Hematopoietic multipotent progenitor cell (in vitro differentiated cells): Measurements from ENCODE around the gene ZBTB39. TPM values are rescaled to one million over a fixed set of nuclear protein-coding genes. Genes with fewer than 3 reads are reported as not detected.
"Not testable (repeated sequence)": the region's sequence is repeated elsewhere in the genome, so short reads cannot be mapped to it uniquely, and the experiment has no call there.

Experiments used
- DNase-seq, 3 donors: peaks; one replicate each; pipeline ENCODE4 v3.0.0-alpha.2; 2011 to 2015; ENCODE audit warnings: low read depth in 2 of 3, low spot score in 2 of 3
- total RNA-seq: library from RNA; depleted of rRNA; stranded (reverse); fragments of >200 nt; gene quantifications from one replicate; pipeline ENCODE4 v1.2.3, GENCODE V29; 2012

ZBTB39 gene
- total RNA-seq, 1 donor = 9.4 TPM

GRCh38 chr12:57004651-57005050 is 1.7 kb downstream of the ZBTB39 start:
- no peak for DNase-seq

- DNase-seq = no peak
Measured at GRCh38 chr12:57003395-57003794, 3.0 kb downstream of the ZBTB39 start.

GRCh38 chr12:57001448-57001906 is 4.9 kb downstream of the ZBTB39 start:
- peak; percentile 53 to 86 (median 75) for DNase-seq

- DNase-seq = no peak
Measured at GRCh38 chr12:57000393-57000792, 6.0 kb downstream of the ZBTB39 start.

GRCh38 chr12:56999456-56999855 is 6.9 kb downstream of the ZBTB39 start:
- DNase-seq = no peak

GRCh38 chr12:56998981-56999380 is 7.4 kb downstream of the ZBTB39 start:
- DNase-seq = no peak

GRCh38 chr12:56998316-56998715 is 8.0 kb downstream of the ZBTB39 start:
- DNase-seq = no peak

GRCh38 chr12:56996793-56997545 is 9.4 kb downstream of the ZBTB39 start:
- no peak for DNase-seq

GRCh38 chr12:56995930-56996496 is 10.3 kb downstream of the ZBTB39 start:
- DNase-seq = no peak

GRCh38 chr12:56995201-56995929 is 11.0 kb downstream of the ZBTB39 start:
- DNase-seq = no peak

GRCh38 chr12:56994231-56994746 is 12.1 kb downstream of the ZBTB39 start:
- DNase-seq = no peak

GRCh38 chr12:56993346-56993745 is 13.0 kb downstream of the ZBTB39 start:
- no peak for DNase-seq

- peak in 2 of 3 donors; percentile 28 to 35 for DNase-seq
Measured at GRCh38 chr12:56991319-56992246, 14.8 kb downstream of the ZBTB39 start.

- DNase-seq = no peak
Measured at GRCh38 chr12:56990648-56991318, 15.6 kb downstream of the ZBTB39 start.

GRCh38 chr12:56989861-56990610 is 16.3 kb downstream of the ZBTB39 start:
- no peak for DNase-seq

- peak in 2 of 3 donors; percentile 56 to 83 for DNase-seq
Measured at GRCh38 chr12:56988207-56988739, 18.1 kb downstream of the ZBTB39 start.

- peak; percentile 54 to 74 (median 56) for DNase-seq
Measured at GRCh38 chr12:56987551-56988053, 18.7 kb downstream of the ZBTB39 start.

GRCh38 chr12:56987011-56987410 is 19.3 kb downstream of the ZBTB39 start:
- no peak for DNase-seq

GRCh38 chr12:56985714-56986113 is 20.6 kb downstream of the ZBTB39 start:
- not testable (repeated sequence) for DNase-seq
